ENCODE measurements around the gene MBD4. TPM values are rescaled to one million over a fixed set of nuclear protein-coding genes. Genes with fewer than 3 reads are reported as not detected.
"Not testable (repeated sequence)": the region's sequence is repeated elsewhere in the genome, so short reads cannot be mapped to it uniquely, and the experiment has no call there.

Gene MBD4
- 25.7 and 34.3 TPM in 2 replicates for total RNA-seq (2014; rRNA removed; shearing (Covaris generic))

DNA sequence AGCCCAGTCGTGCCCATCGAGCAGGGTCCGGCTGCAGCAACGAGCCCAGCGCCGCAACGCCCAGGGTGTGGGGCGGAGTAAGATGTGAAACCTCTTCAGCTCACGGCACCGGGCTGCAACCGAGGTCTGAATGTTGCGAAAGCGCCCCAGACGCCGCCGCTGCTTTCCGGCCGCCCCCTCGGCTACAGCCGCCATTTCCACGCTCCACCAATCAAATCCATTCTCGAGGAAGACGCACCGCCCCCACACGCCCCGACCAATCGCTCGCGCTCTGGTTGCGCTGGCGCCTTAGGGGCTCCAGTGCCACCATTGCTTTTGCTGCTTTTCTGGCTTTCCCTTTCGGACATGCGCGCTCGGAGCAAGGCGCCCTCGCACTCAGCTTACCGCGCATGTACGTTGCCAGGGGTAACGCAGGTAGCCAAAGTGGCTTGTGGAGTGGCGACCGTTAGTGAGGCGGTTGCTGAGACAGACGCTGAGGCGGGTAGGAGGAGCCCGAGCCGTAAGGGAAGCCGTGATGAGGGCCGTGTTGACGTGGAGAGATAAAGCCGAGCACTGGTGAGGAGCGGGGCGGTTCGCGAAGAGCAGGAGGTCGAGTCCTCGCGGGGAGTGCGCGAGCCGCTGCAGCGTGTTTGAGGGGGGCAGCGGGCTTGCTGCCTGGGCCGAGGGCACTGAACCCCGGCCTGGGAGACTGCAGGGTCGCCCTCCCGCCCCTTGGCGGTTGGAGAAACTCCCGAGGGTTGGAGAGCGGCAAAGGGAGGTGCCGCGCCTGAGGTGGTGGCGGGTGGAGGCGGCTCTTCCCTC lies at the start of gene MBD4, which contains the start of gene IFT122:
TSS of gene MBD4 (minus strand) at position 132 of the 801 bp plus-strand sequence. CDS start at position 17, 115 bp downstream.
TSS of gene IFT122 (plus strand) at position 408 of the 801 bp plus-strand sequence. CDS start at position 515, 107 bp downstream.
- peak; percentile 100 for DNase-seq (ENCODE audit: low read depth)

DNA sequence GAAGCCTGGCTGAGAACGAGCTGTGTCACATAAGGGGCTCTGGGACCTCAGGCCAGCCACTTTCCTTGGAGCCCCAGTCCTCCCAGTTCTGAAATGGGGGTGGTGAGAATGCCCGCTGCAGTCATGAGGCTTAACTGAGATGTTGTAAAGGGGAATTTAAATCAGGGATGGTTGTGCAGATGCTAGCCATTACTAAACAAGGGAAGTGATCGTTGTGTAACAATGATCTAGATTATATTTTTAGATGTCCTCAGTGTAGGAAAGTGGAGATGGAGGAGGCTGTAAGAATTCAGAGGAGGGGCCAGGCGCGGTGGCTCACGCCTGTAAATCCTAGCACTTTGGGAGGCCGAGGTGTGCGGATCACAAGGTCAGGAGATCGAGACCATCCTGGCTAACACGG lies 49.5 kb upstream of the MBD4 start:
- DNase-seq (ENCODE audit: low read depth): not testable (repeated sequence)

DNA sequence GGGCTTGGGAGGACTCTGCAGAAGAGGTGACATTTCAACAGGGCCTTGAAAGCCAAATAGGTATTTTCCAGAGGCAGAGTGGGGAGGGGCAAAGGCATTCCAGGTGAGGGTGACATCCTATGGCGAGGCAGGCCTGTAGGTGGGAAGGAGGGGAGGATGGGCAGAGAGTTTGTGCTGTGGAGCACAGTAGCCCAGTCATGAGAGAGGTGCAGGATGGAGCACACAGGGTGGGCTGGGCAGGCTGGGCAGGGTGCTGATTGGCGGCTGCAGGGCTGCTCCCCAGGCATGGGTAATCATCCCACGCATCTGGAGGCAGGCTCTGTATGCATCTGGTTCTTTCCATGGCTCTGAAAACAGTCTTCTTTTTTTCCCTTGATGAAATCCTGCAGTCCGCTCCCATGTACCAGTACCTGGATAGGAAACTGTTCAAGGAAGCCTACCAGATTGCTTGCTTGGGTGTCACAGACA lies 48.2 kb upstream of the MBD4 start:
- not testable (repeated sequence) for DNase-seq (ENCODE audit: low read depth)

DNA sequence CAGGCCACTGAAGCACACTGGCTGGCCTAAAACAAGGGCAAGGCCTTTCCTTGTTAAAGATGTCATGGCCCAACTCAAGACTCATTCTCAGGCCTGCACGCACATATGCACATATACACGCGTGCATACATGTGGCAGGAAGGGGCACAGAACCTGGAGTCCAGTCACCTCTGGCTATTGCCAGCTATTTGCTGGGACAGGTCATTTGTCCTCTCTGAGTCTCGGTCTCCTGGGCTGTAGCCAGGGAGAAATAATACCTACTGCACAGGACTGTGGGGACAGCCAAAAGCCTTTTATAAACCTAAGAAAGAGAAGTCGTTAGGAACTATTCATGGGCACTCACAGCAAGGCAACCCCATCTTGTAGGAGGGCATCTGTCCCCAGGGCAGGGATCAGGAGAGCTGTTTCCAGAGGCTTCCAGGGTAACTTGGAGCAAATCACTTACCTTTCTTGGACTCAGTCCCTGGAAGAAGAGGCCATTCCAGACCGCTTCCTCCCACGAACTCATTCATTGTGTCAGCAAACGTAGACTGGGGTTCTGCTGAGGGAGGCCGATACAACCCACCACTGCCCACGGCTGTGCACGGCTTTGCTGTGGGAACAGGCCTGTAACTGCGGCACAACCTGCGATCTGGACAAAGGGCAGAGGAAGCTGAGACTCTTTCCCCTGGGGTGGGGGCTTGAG lies 47.6 kb upstream of the MBD4 start:
- no peak for DNase-seq (ENCODE audit: low read depth)

DNA sequence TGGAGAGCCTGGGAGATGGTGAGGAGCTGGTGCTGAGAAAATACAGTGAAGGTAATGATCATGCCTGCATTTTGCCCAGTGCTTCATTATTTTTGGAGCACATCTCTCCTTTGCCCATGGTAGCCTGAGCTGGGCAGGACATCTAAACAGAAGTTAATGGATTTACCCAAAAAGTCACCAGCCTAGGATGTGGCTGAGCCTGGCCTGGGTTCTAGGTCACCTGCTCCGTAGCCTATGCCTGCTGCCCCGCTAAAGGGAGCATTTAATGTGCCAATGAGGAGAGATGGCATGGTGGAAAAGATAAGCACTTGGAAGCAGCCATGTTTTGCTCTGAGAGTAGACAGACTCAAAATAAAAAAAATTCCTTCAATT lies 46.9 kb upstream of the MBD4 start:
- DNase-seq (ENCODE audit: low read depth): no peak

DNA sequence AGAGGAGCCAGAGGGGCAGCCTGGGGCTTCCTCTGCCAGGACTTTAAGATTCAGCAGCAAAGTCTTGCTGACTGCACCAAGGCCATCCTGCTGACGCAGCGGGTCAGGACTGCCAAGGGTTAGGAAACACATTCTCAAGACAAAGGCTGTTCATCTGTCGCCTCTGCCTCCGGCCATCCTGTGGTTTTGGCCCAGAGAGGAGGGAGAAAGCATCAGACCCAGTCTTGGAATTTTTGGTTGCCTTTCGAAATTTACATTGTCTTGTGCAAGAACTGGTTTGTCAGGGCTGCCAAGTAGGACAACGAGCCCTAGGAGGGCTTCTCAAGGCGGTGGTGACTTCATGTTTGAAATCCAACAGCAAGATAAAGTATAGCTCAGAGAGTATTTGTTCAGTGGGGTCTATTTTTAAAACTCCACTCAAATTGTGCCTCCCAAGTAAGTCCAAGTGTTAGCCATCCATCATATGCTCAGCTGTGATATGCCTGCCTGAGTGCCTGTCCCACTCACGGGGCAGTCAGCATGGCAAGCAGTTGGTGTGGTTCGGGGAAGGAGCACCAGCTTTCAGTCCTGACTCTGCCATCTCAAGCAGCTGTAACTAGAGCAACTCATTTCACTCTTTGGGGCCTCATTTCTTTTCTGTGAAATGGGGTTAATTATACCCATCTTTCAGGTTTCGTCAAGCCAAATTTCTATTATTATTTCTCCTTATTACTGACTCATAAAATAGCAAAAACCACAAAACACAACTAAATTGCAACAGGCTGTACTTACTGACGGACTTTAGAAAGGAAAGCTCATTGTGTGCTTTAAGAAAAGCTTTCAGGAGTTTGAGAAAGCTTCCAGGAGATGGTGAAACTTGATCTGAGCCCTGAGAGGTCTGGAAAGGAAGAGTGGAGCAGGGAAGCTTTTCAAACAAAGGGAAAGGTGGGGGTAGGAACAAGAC lies 46.2 kb upstream of the MBD4 start:
- DNase-seq (ENCODE audit: low read depth): peak; percentile 77

DNA sequence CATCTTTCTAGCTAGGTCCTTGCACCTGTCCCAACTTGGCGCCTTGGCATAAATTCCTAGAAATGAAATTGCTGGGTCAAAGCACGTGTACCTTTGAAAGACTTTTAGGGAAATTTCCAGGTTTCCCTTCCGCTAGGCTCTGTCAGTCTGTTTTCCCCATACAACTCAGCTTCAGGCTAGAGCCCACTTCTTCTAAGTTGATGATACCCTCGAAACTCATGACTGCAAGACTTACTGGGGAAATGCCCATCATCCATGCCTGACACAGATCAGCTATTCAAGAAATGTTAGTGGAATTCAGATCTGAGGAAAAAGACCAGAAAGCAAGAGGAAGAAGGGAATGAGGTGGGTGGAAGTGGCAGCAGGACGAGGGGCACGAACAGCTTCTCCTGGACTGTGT lies 45.4 kb upstream of the MBD4 start:
- DNase-seq (ENCODE audit: low read depth): not testable (repeated sequence)

DNA sequence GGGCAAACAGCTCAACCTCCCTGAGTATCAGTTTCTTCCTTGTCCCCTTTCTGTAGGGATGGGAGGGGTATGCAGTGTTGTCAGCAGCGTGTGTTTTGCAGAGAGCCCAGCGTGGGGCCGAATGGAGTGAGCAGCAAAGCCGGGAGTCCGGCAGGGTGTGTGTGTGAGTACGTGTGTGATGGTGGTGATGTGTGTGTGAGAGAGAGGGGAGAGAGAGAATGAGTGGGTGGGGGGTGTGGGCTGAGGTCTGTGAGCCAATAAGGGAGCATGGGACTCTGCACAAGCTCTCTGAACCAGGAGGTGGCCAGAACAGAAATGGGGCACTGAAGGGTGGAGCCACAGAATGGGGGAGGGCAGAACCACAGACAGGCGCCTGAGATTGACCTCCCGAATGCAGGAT lies 44.1 kb upstream of the MBD4 start:
- DNase-seq (ENCODE audit: low read depth): no peak

DNA sequence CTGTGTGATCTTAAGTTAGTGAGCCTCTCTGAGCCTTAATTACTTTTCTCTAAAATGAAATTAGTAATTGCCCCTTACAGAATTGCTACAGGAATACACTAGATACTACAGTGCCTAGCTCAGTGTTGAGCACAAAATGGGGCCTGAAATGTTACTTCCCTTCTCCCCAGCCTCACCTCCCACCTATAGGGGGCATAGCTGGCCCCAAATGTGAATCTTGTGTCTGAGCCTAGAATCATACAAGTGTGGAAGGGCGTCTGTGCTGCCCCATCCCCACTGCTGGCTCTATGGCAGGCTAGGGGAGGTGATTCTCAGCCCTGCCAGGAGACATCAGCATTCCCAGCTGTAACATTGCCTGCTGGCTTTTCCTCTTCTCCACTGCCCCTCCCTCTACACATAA lies 43.0 kb upstream of the MBD4 start:
- DNase-seq (ENCODE audit: low read depth): no peak

DNA sequence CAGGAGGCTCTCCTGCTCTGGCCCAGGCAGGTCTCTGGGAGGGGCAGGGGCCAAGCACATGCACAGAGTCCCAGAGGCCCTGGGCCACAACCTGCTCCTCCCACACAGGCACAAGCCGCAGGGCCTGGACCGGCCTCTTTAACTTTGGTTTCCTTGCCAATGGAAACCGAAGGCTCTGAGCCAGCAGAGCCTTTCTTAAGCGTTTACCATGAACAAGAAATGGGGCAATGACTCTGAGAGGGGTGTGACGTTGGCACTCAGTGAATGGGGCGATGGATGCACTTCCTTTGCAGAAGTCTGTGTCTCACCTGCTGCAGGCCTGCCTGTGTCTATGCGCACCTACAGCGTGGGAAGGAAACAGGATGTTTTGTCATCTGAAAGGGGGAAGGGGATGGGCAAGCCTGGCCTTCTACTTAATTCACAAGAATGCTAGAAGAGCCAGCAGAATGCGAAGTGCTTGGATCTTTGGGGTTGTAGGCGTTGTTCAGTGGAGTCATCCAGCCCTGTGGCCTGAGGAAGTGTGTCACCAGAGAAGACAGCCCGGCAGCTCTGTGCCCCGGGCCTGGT lies 42.1 kb upstream of the MBD4 start:
- DNase-seq (ENCODE audit: low read depth): no peak

DNA sequence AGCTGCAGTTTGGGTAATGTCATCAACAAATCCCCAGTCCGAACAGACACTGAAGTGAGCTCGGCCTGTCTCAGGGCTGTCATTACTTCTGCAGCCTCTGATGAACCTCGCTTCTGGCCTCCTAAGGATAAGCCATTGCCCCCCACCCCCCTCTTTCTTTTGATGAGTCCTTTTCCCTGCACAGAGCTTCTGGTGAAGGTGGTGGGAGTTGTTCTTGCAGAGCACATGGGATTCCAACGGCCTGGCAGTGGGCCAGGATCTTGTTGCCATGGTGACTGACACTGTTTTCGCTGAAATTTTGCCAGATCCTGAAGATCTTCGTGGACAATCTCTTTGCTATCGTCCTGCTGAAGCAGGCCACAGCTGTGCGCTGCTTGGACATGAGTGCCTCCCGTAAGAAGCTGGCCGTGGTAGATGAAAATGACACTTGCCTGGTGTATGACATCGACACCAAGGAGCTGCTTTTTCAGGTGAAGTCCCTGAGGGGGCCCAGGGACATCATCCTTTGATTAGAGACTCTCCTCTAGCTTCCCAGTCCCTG lies 41.5 kb upstream of the MBD4 start:
- DNase-seq (ENCODE audit: low read depth): not testable (repeated sequence)

DNA sequence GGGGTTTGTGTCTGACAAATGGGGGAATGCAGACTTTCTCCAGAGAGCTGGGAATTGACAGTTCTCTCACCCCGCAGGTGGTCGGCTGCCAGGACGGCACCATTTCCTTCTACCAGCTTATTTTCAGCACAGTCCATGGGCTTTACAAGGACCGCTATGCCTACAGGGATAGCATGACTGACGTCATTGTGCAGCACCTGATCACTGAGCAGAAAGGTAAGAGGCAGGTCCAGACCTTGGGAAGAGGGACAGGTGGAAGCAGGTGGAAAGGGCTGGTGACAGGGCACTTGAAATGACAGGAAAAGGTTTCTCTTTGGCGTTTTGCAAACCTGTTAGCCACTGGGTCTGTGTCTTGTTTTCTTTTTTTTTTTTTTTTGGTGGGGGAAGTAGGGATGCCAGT lies 36.8 kb upstream of the MBD4 start:
- no peak for DNase-seq (ENCODE audit: low read depth)

DNA sequence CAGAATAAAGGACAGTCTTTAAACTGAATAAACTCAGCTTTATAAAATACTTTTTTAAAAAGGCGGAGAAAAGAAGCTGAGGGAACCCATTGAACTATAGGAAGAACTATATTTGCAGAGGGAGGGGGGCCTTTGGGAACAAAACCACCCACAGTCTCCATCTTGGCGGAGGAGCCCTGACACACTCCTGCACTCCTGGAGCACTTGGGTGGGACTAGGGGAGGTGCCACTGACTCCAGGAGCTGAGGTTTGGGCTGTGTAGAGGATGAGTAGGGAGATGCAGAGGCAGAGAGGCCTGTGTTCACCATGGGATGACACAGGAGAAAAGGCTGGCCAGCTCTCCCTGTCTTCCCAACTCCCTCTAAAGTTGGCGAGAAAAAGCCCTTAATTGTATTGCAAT lies 36.1 kb upstream of the MBD4 start:
- DNase-seq (ENCODE audit: low read depth): no peak

DNA sequence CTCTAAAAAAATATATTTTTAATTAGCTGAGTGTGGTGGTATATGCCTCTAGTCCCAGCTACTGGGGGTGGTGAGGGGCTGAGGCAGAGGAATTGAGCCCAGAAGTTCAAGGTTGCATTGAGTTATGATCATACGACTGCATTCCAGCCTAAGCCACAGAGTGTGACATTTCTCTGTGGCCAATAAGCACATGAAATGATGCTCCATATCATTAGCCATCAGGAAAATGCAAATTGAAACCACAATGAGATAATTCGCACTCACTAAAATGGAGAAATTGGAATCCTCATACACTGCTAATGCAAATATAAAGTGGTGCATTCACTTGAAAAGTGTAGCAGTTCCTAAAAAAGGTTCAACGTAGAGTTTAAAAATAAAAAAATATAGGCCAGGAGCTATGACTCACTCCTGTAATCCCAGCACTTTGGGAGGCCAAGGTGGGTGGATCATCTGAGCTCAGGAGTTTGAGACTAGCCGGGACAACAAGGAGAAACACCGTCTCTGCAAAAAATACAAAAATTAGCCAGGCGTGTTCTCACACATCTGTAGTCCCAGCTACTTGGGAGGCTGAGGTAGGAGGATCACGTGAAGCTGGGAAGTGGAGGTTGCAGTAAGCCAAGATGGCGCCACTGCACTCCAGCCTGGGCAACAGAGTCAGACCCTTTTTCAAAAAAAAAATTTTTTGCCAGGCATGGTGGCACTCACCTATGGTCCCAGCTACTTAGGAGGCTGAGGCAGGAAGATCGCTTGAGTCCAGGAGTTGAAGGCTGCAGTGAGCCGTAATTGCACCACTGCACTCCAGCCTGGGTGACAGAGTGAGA lies 35.4 kb upstream of the MBD4 start:
- peak; percentile 15 for DNase-seq (ENCODE audit: low read depth)

DNA sequence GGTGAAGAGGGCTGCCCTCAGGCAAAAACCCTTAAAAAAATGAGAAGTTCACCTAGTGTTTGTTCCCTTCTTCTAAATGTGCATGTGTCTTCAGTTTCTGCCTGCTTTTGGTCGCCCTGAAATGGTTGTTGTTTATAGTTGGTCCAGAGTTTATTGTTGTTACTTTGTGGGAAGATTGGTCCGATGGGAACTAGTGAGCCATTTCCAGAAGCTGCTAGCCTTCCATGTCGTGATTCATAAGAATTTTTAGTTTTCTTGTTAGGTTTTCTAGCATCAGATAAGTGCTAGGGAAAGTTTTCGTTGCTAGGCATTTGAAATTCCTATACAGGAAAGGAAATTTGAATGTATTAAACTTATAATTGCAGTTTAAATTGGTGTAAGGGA lies 34.0 kb upstream of the MBD4 start:
- DNase-seq (ENCODE audit: low read depth): no peak

DNA sequence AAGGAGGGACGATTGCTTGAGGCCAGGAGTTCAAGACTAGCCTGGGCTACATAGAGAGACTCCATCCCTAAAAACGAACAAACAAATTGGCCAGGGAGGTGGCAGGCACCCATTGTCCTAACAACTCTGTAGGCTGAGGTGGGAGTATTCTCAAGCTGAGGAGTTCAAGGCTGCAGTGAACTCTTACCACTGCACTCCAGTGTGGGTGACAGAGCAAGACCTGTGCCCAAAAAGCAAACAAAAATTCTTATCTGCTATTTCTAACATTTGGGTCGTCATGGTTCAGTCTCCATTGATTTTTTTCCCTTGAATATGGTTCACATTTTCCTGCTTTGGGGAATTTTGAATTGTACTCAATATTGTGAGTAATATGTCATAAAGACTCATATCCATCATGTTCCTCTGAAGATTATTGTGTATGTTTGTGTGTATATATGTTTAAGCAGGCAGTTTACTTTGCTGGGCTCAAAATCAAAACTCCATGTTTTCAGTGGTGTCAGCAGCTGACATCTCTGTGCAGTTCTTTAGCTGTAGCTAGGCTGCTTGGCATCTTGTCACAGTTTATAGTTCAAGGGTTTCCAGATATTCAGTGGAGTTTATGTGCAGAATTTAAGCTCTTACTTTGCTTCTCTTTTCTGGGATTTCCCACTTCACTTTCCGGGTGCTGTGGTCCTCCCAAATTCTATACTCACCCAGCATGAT lies 33.5 kb upstream of the MBD4 start:
- DNase-seq (ENCODE audit: low read depth): no peak

DNA sequence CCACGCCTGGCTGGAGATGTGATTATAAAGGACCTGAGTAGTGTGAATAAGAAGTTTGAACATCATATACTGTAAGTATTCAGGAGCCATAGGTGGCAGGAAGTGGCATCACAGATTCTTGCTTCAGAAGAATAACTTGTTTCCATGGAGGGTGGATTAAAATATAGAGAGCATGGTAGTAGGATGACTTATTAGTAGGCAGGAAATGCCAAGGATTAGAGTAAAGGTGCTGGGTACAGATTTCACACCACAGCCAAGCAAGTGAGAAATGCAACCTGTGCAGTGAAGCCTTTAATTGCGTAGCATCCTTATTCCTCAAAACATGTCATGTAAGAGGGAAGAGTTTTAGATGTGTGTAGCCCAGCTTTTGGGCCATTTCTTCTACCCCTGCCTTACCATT lies 31.1 kb upstream of the MBD4 start:
- DNase-seq (ENCODE audit: low read depth): no peak

DNA sequence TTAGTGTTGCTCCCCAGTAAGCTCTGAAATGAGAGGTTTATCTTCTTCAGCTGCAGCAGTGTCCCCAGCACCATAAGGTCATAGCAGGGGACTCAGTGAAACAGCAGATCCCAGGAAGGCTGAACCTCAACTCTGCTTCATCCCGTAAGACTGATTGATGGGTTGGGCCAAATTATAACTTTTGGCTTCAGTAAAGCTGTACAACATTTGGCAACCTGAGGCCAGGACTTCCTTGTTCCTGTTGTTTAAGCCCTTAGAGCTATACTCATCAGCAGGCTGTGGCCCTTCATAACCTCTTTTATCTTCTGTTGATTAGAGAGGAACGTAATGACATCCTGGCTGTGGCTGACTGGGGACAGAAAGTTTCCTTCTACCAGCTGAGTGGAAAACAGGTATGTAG lies 29.3 kb upstream of the MBD4 start:
- DNase-seq (ENCODE audit: low read depth): no peak

DNA sequence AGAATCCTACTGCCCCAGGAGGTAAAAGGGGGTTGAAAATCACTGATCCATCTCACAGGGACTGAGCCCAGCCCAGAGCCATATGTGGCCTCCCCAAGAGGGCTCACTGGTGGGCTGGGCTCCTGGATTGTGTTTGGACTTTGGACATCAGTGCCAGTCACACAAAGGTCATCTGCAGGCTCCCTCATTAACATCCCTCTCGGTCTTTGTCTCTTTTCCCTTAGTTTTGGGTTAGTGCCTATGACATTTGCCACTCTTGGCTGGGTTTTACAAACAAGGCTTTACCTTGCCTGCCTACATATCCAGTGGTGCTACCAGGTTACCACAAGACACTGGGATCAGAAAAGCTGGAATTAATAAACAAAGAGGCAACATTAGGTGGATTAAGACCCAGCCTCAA lies 28.2 kb upstream of the MBD4 start:
- no peak for DNase-seq (ENCODE audit: low read depth)

DNA sequence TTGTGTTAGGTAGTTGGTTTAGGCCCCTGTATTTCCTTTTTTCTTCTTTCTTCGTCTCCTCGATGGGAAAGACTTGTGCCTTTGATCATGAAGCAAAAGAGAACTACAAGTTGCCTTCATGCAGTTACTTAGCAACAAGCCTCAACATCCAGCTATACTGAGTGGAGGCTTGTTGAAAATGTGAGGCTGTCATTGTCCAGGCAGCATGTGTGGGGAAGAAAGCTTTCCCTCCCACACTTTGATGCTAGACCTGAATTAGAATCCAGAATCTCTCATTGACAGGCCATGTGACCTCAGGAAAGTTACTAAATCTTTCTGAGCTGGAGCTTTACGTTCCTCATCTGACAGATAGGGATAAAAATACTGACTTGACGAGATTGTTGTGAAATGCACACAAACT lies 24.0 kb upstream of the MBD4 start:
- no peak for DNase-seq (ENCODE audit: low read depth)
